Mesenchymal stem cell (in vitro differentiated cells and primary cell): ENCODE results near the gene WDR70.
"Not testable (repeated sequence)": the region's sequence is repeated elsewhere in the genome, so short reads cannot be mapped to it uniquely, and the experiment has no call there.

Experiments used
- DNase-seq: peaks from one replicate; pipeline ENCODE4 v3.0.0-alpha.2; 2013
- H2AFZ ChIP-seq: one replicate; pipeline ENCODE4 v1.6.1; 2013; ENCODE audit warnings: low read depth, mild to moderate bottlenecking, control low read depth, inconsistent platforms, low read length, moderate library complexity
- H2AK5ac ChIP-seq: 2 replicates; pipeline ENCODE4 v1.6.1; 2013; ENCODE audit warnings: low read length, moderate library complexity, mild to moderate bottlenecking, inconsistent platforms; ENCODE audit not compliant: severe bottlenecking
- H2BK120ac ChIP-seq: one replicate; pipeline ENCODE4 v1.6.1; 2013; ENCODE audit warnings: low read depth, mild to moderate bottlenecking, inconsistent platforms, low read length, moderate library complexity
- H2BK12ac ChIP-seq, 2 experiments: one replicate each; pipeline ENCODE4 v1.6.1; 2013; ENCODE audit warnings: inconsistent platforms in 2 of 2, low read length in 2 of 2, mild to moderate bottlenecking in 2 of 2, moderate library complexity in 2 of 2, control low read depth in 1 of 2
- H2BK15ac ChIP-seq: one replicate; pipeline ENCODE4 v1.6.1; 2013; ENCODE audit warnings: mild to moderate bottlenecking, low read depth, inconsistent platforms; ENCODE audit not compliant: poor library complexity, severe bottlenecking
- H2BK5ac ChIP-seq: 2 replicates; pipeline ENCODE4 v1.6.1; 2013; ENCODE audit warnings: low read depth, mild to moderate bottlenecking, low read length, control low read depth, inconsistent platforms; ENCODE audit not compliant: poor library complexity, severe bottlenecking
- H3K14ac ChIP-seq, 2 experiments: one replicate each; pipeline ENCODE4 v1.6.1; 2013; ENCODE audit warnings: inconsistent platforms in 2 of 2, low read length in 2 of 2, control low read depth in 1 of 2, mild to moderate bottlenecking in 1 of 2, moderate library complexity in 1 of 2
- H3K18ac ChIP-seq, 2 experiments: one replicate each; pipeline ENCODE4 v1.6.1; 2013; ENCODE audit warnings: inconsistent platforms in 2 of 2, low read length in 2 of 2, control low read depth in 1 of 2, low read depth in 1 of 2, mild to moderate bottlenecking in 1 of 2
- H3K23ac ChIP-seq, 2 experiments: one replicate each; pipeline ENCODE4 v1.6.1; 2013; ENCODE audit warnings: inconsistent platforms in 2 of 2, low read length in 2 of 2, mild to moderate bottlenecking in 2 of 2, moderate library complexity in 2 of 2, control low read depth in 1 of 2
- H3K27ac ChIP-seq: 2 replicates; pipeline ENCODE4 v1.5.1; 2013; ENCODE audit warnings: mild to moderate bottlenecking, moderate library complexity, low read length, control low read depth, inconsistent platforms; ENCODE audit not compliant: poor library complexity, severe bottlenecking
- H3K27me3 ChIP-seq, 2 experiments: 2 replicates each; pipeline versions ENCODE4 v1.6.1 to v1.7.0; 2013; ENCODE audit warnings: low read length in 2 of 2, mild to moderate bottlenecking in 2 of 2, moderate library complexity in 2 of 2, control low read depth in 1 of 2, inconsistent platforms in 1 of 2; ENCODE audit not compliant: control insufficient read depth in 1 of 2, insufficient read depth in 1 of 2
- H3K36me3 ChIP-seq, 2 experiments: 2 replicates each; pipeline versions ENCODE4 v1.6.1 to v1.7.0; 2013; ENCODE audit warnings: low read length in 2 of 2, control low read depth in 1 of 2, inconsistent platforms in 1 of 2, low read depth in 1 of 2, mild to moderate bottlenecking in 1 of 2; ENCODE audit not compliant: insufficient read depth in 2 of 2, control insufficient read depth in 1 of 2
- H3K4ac ChIP-seq, 2 experiments: one replicate each; pipeline ENCODE4 v1.6.1; 2013; ENCODE audit warnings: inconsistent platforms in 2 of 2, low read length in 2 of 2, mild to moderate bottlenecking in 2 of 2, moderate library complexity in 2 of 2, control low read depth in 1 of 2, low read depth in 1 of 2
- H3K4me1 ChIP-seq: 2 replicates; pipeline ENCODE4 v1.6.1; 2013; ENCODE audit warnings: low read depth, low read length, control low read depth; ENCODE audit not compliant: control insufficient read depth, insufficient read depth
- H3K4me2 ChIP-seq: 2 replicates; pipeline ENCODE4 v1.6.1; 2013; ENCODE audit warnings: low read length, mild to moderate bottlenecking, inconsistent platforms; ENCODE audit not compliant: poor library complexity, severe bottlenecking
- H3K4me3 ChIP-seq, 2 experiments: 2 replicates each; pipeline versions ENCODE4 v1.5.1 to v1.7.0; 2013; ENCODE audit warnings: low read length in 2 of 2, mild to moderate bottlenecking in 2 of 2, control low read depth in 1 of 2, low read depth in 1 of 2; ENCODE audit not compliant: insufficient read depth in 1 of 2
- H3K79me1 ChIP-seq: replicated peaks from 2 replicates; pipeline ENCODE4 v1.6.1; 2013; ENCODE audit warnings: mild to moderate bottlenecking, control low read depth, low read length, inconsistent platforms; ENCODE audit not compliant: poor library complexity, severe bottlenecking
- H3K9ac ChIP-seq: 2 replicates; pipeline ENCODE4 v1.7.0; 2013; ENCODE audit warnings: mild to moderate bottlenecking, low read length, moderate library complexity
- H3K9me3 ChIP-seq: 2 replicates; pipeline ENCODE4 v1.7.0; 2013; ENCODE audit warnings: mild to moderate bottlenecking, low read length; ENCODE audit not compliant: control insufficient read depth
- H4K8ac ChIP-seq: one replicate; pipeline ENCODE4 v1.6.1; 2013; ENCODE audit warnings: inconsistent platforms, mild to moderate bottlenecking, low read length, moderate library complexity
- H4K91ac ChIP-seq: one replicate; pipeline ENCODE4 v1.6.1; 2013; ENCODE audit warnings: mild to moderate bottlenecking, low read length, inconsistent platforms
- WGBS: methylation state at CpG from one replicate; pipeline ENCODE4 v1.1.7; 2013; ENCODE audit warnings: mixed read lengths; 5-methylcytosine and 5-hydroxymethylcytosine counted together

The WDR70 gene

GRCh38 chr5:37370550-37370863, 8.6 kb upstream of the WDR70 start:
- peak overlapping the region; percentile 61 for H3K27ac ChIP-seq
- H3K4me3 ChIP-seq = peak overlapping the region; percentile 77 to 90
- no peak overlapping the region for H3K14ac ChIP-seq
- no peak overlapping the region for H2AK5ac ChIP-seq
- H3K4ac ChIP-seq = peak overlapping the region in 1 of 2 experiments; percentile 22
- peak overlapping the region in 1 of 2 experiments; percentile 54 for H3K18ac ChIP-seq
- peak overlapping the region; percentile 77 for H3K4me2 ChIP-seq
- H3K27me3 ChIP-seq = no peaks in the 10 kb centered on the region
- H2BK5ac ChIP-seq = no peak overlapping the region
- no peak overlapping the region for H2BK12ac ChIP-seq
- peak overlapping the region; percentile 6 for H2BK15ac ChIP-seq
- H4K8ac ChIP-seq = peak overlapping the region; percentile 92
- no peak overlapping the region for H3K23ac ChIP-seq
- peak overlapping the region; percentile 91 for H3K9ac ChIP-seq
- no peaks in the 10 kb centered on the region for H3K79me1 ChIP-seq
- WGBS = under 1% methylated on average over 7 of the region's 7 CpGs
- H3K9me3 ChIP-seq = no peaks in the 10 kb centered on the region
- H2BK120ac ChIP-seq = no peak overlapping the region
- H3K36me3 ChIP-seq = no peaks in the 10 kb centered on the region
- H4K91ac ChIP-seq = no peak overlapping the region
- H3K4me1 ChIP-seq = peaks cover 6% of the 10 kb centered on the region
- peak overlapping the region; percentile 80 for H2AFZ ChIP-seq
- DNase-seq = no peak

GRCh38 chr5:37370864-37371726, 8.0 kb upstream of the WDR70 start, which contains the start of gene NUP155:
NUP155 (minus strand) TSS chr5:37371106; CDS start chr5:37370977, 129 bp downstream.
- peak within 1 kb of the TSS; percentile 91 for H3K9ac ChIP-seq
- no peak within 1 kb of the TSS for H2BK5ac ChIP-seq
- no peaks in the 10 kb centered on the region for H3K27me3 ChIP-seq
- peak within 1 kb of the TSS; percentile 79 for H3K4me2 ChIP-seq
- H3K18ac ChIP-seq = peak within 1 kb of the TSS; percentile 24 to 67
- peak within 1 kb of the TSS; percentile 92 for H4K8ac ChIP-seq
- H3K9me3 ChIP-seq = no peaks in the 10 kb centered on the region
- H3K4me1 ChIP-seq = peaks cover 6% of the 10 kb centered on the region
- no peaks in the 10 kb centered on the region for H3K79me1 ChIP-seq
- H2AFZ ChIP-seq = peak within 1 kb of the TSS; percentile 80
- no peak within 1 kb of the TSS for H2BK120ac ChIP-seq
- H2AK5ac ChIP-seq = no peak within 1 kb of the TSS
- H3K4ac ChIP-seq = peak within 1 kb of the TSS in 1 of 2 experiments; percentile 56
- H3K27ac ChIP-seq = peak within 1 kb of the TSS; percentile 70
- no peaks in the 10 kb centered on the region for H3K36me3 ChIP-seq
- H4K91ac ChIP-seq = peak within 1 kb of the TSS; percentile 56
- H2BK15ac ChIP-seq = peak within 1 kb of the TSS; percentile 6
- peak; percentile 95 for DNase-seq
- no peak within 1 kb of the TSS for H2BK12ac ChIP-seq
- WGBS = 2% methylated on average over 49 of the region's 49 CpGs
- H3K4me3 ChIP-seq = peak within 1 kb of the TSS; percentile 77 to 90
- H3K14ac ChIP-seq = no peak within 1 kb of the TSS
- no peak within 1 kb of the TSS for H3K23ac ChIP-seq

- H3K27me3 ChIP-seq = no peaks in the 10 kb centered on the region
- H3K79me1 ChIP-seq = peaks cover 2% of the 10 kb centered on the region
- no peak for DNase-seq
- no peak overlapping the region for H3K23ac ChIP-seq
- H3K4me3 ChIP-seq = no peak overlapping the region
- WGBS = 91% methylated on average over 3 of the region's 3 CpGs
- H2AFZ ChIP-seq = no peak overlapping the region
- no peak overlapping the region for H3K9ac ChIP-seq
- no peak overlapping the region for H3K14ac ChIP-seq
- no peak overlapping the region for H4K91ac ChIP-seq
- no peak overlapping the region for H3K27ac ChIP-seq
- H3K4me2 ChIP-seq = no peak overlapping the region
- H4K8ac ChIP-seq = no peak overlapping the region
- H2BK12ac ChIP-seq = no peak overlapping the region
- no peaks in the 10 kb centered on the region for H3K9me3 ChIP-seq
- H3K4me1 ChIP-seq = no peaks in the 10 kb centered on the region
- H3K18ac ChIP-seq = no peak overlapping the region
- H2BK120ac ChIP-seq = no peak overlapping the region
- no peak overlapping the region for H2BK5ac ChIP-seq
- no peak overlapping the region for H2AK5ac ChIP-seq
- no peak overlapping the region for H3K4ac ChIP-seq
- no peak overlapping the region for H2BK15ac ChIP-seq
- no peaks in the 10 kb centered on the region for H3K36me3 ChIP-seq
These were observed 4.0 kb upstream of the WDR70 start for GRCh38 chr5:37375091-37375490.

- not testable (repeated sequence) for H4K8ac ChIP-seq, H3K18ac ChIP-seq, H3K4me2 ChIP-seq, H2AK5ac ChIP-seq, H3K9ac ChIP-seq, H2BK12ac ChIP-seq, H3K4me1 ChIP-seq, H3K79me1 ChIP-seq, H3K9me3 ChIP-seq, H2BK5ac ChIP-seq, H3K14ac ChIP-seq, H2BK15ac ChIP-seq, DNase-seq, H3K4me3 ChIP-seq, H3K4ac ChIP-seq, H3K27me3 ChIP-seq, H4K91ac ChIP-seq, H2BK120ac ChIP-seq, H2AFZ ChIP-seq, H3K23ac ChIP-seq, H3K27ac ChIP-seq
- over 99% methylated on average over 11 of the region's 12 CpGs for WGBS
- peaks cover 11 to 19% of the 10 kb centered on the region in 2 experiments for H3K36me3 ChIP-seq
These were observed 1.1 kb upstream of the WDR70 start for GRCh38 chr5:37378066-37378465.
